ENCODE results near the gene LGALS9. TPM values are rescaled to one million over a fixed set of nuclear protein-coding genes. Genes with fewer than 3 reads are reported as not detected.
"Not testable (repeated sequence)": the region's sequence is repeated elsewhere in the genome, so short reads cannot be mapped to it uniquely, and the experiment has no call there.

The LGALS9 gene
- total and polyA plus RNA-seq, 4 donors = 6.5 to 21.7 (median 19.5) TPM

DNA sequence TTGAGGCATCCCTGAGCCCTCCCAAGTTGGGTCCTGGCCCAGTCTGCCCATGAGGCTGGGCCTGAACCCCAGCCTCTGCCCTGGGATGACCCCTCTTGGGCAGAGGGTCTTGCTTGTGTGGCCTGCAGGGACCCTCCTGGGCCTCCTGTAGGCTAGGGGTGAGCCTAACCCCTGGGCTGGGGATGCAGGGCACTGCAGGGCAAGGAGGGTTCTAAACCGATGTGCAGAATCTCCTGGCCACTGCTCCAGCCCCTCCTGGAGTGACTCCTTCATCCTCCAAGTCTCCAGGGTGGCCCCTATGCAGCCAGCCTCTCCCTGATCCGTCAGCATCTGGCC is 37.5 kb downstream of the LGALS9 start:
- Histone ChIP-seq H3K4me3 (ENCODE audit: low read depth, low read length) (no peak overlapping the region), H3K27ac (ENCODE audit: low read depth, low read length) (no peak overlapping the region), H3K4me1 (ENCODE audit: control insufficient read depth, insufficient read depth, low read length) (no peaks in the 10 kb centered on the region), H3K36me3 (ENCODE audit: control insufficient read depth, insufficient read depth, low read length) (no peaks in the 10 kb centered on the region), H3K27me3 (ENCODE audit: control insufficient read depth, insufficient read depth, low read length) (no peaks in the 10 kb centered on the region), H3K9me3 (ENCODE audit: control insufficient read depth, insufficient read depth, low read length) (no peaks in the 10 kb centered on the region)
- no peak for DNase-seq (ENCODE audit: low read depth in 4 of 6, low spot score in 6 of 6)
- WGBS (ENCODE audit: insufficient coverage) = 64% methylated on average over 2 of the region's 2 CpGs

GRCh38 chr17:27669136-27669535 is 38.1 kb downstream of the LGALS9 start:
- WGBS (ENCODE audit: insufficient coverage) = 87% methylated on average over 7 of the region's 7 CpGs
- Histone ChIP-seq H3K4me1 (ENCODE audit: control insufficient read depth, insufficient read depth, low read length) (no peaks in the 10 kb centered on the region), H3K4me3 (ENCODE audit: low read depth, low read length) (no peak overlapping the region), H3K27me3 (ENCODE audit: control insufficient read depth, insufficient read depth, low read length) (no peaks in the 10 kb centered on the region), H3K27ac (ENCODE audit: low read depth, low read length) (no peak overlapping the region), H3K36me3 (ENCODE audit: control insufficient read depth, insufficient read depth, low read length) (no peaks in the 10 kb centered on the region), H3K9me3 (ENCODE audit: control insufficient read depth, insufficient read depth, low read length) (no peaks in the 10 kb centered on the region)
- no peak for DNase-seq (ENCODE audit: low read depth in 4 of 6, low spot score in 6 of 6)

- no peaks in the 10 kb centered on the region for H3K36me3 ChIP-seq (ENCODE audit: control insufficient read depth, insufficient read depth, low read length)
- H3K27ac ChIP-seq (ENCODE audit: low read depth, low read length) = no peak overlapping the region
- no peak overlapping the region for H3K4me3 ChIP-seq (ENCODE audit: low read depth, low read length)
- H3K9me3 ChIP-seq (ENCODE audit: control insufficient read depth, insufficient read depth, low read length) = no peaks in the 10 kb centered on the region
- no peaks in the 10 kb centered on the region for H3K27me3 ChIP-seq (ENCODE audit: control insufficient read depth, insufficient read depth, low read length)
- no peaks in the 10 kb centered on the region for H3K4me1 ChIP-seq (ENCODE audit: control insufficient read depth, insufficient read depth, low read length)
- no peak for DNase-seq (ENCODE audit: low read depth in 4 of 6, low spot score in 6 of 6)
- 91% methylated on average over 5 of the region's 5 CpGs for WGBS (ENCODE audit: insufficient coverage)
Observed at GRCh38 chr17:27669850-27670249, 38.9 kb downstream of the LGALS9 start.

GRCh38 chr17:27670791-27671590 is 40.0 kb downstream of the LGALS9 start:
- no peaks in the 10 kb centered on the region for H3K4me1 ChIP-seq (ENCODE audit: control insufficient read depth, insufficient read depth, low read length)
- H3K36me3 ChIP-seq (ENCODE audit: control insufficient read depth, insufficient read depth, low read length) = no peaks in the 10 kb centered on the region
- 86% methylated on average over 11 of the region's 12 CpGs for WGBS (ENCODE audit: insufficient coverage)
- DNase-seq (ENCODE audit: low read depth in 4 of 6, low spot score in 6 of 6) = no peak
- H3K27me3 ChIP-seq (ENCODE audit: control insufficient read depth, insufficient read depth, low read length) = no peaks in the 10 kb centered on the region
- no peaks in the 10 kb centered on the region for H3K9me3 ChIP-seq (ENCODE audit: control insufficient read depth, insufficient read depth, low read length)
- H3K4me3 ChIP-seq (ENCODE audit: low read depth, low read length) = no peak overlapping the region
- no peak overlapping the region for H3K27ac ChIP-seq (ENCODE audit: low read depth, low read length)

DNA sequence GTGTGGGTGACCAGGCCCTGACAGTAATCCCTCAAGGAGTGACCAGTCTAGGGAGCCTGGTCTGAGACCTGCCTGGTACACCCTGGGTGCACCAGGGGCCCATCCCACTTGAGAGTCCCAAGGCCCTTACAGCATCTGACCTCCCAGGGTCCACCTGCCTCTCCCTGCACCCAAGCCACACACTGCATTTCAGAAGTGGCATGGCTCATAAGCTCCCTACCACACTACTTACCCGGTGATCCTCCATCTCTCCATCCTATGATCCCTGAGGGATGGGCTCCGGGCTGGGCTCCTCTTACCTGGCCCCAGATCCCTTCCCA is 40.6 kb downstream of the LGALS9 start:
- DNase-seq (ENCODE audit: low read depth in 4 of 6, low spot score in 6 of 6) = no peak
- Histone ChIP-seq H3K27ac (ENCODE audit: low read depth, low read length) (no peak overlapping the region), H3K4me1 (ENCODE audit: control insufficient read depth, insufficient read depth, low read length) (no peaks in the 10 kb centered on the region), H3K36me3 (ENCODE audit: control insufficient read depth, insufficient read depth, low read length) (no peaks in the 10 kb centered on the region), H3K27me3 (ENCODE audit: control insufficient read depth, insufficient read depth, low read length) (no peaks in the 10 kb centered on the region), H3K4me3 (ENCODE audit: low read depth, low read length) (no peak overlapping the region), H3K9me3 (ENCODE audit: control insufficient read depth, insufficient read depth, low read length) (no peaks in the 10 kb centered on the region)
- whole genome bisulfite sequencing (ENCODE audit: insufficient coverage) = 100% methylated on average over 2 of the region's 2 CpGs

DNA sequence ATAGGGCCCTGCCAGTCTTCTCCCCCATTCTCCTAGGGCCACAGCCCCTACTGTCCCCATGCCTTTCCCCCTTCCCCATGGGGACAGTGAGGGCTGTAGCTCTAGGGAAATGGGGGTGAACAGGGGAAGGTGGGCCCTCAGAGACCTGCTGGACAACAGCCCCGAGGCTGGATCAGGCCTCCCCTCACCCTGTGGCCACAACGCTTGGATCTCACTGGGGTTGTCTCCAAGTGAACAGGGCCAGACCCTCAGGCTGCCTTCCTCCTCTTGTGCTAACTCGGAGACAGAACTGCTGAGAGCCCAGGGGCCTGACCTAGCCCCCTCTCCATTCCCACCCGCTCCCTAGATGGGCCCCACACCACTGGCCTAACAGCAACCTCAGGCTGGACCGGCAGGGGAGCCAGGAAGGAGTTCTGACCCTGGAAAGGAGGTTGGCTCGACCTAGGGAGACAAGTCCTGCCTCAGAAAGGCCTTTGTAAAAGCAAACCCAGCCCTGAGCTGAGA is 41.0 kb downstream of the LGALS9 start:
- not testable (repeated sequence) for DNase-seq (ENCODE audit: low read depth in 4 of 6, low spot score in 6 of 6); H3K27me3 ChIP-seq (ENCODE audit: control insufficient read depth, insufficient read depth, low read length); H3K4me3 ChIP-seq (ENCODE audit: low read depth, low read length); H3K9me3 ChIP-seq (ENCODE audit: control insufficient read depth, insufficient read depth, low read length); H3K4me1 ChIP-seq (ENCODE audit: control insufficient read depth, insufficient read depth, low read length); H3K36me3 ChIP-seq (ENCODE audit: control insufficient read depth, insufficient read depth, low read length); H3K27ac ChIP-seq (ENCODE audit: low read depth, low read length)
- 75% methylated on average over 4 of the region's 6 CpGs for WGBS (ENCODE audit: insufficient coverage)

- 89% methylated on average over 5 of the region's 6 CpGs for WGBS (ENCODE audit: insufficient coverage)
- H3K27me3 ChIP-seq (ENCODE audit: control insufficient read depth, insufficient read depth, low read length) = no peaks in the 10 kb centered on the region
- H3K9me3 ChIP-seq (ENCODE audit: control insufficient read depth, insufficient read depth, low read length) = no peaks in the 10 kb centered on the region
- H3K36me3 ChIP-seq (ENCODE audit: control insufficient read depth, insufficient read depth, low read length) = no peaks in the 10 kb centered on the region
- no peak overlapping the region for H3K4me3 ChIP-seq (ENCODE audit: low read depth, low read length)
- H3K27ac ChIP-seq (ENCODE audit: low read depth, low read length) = no peak overlapping the region
- DNase-seq (ENCODE audit: low read depth in 4 of 6, low spot score in 6 of 6) = no peak
- H3K4me1 ChIP-seq (ENCODE audit: control insufficient read depth, insufficient read depth, low read length) = no peaks in the 10 kb centered on the region
Observed at GRCh38 chr17:27674335-27674734, 43.3 kb downstream of the LGALS9 start.

DNA sequence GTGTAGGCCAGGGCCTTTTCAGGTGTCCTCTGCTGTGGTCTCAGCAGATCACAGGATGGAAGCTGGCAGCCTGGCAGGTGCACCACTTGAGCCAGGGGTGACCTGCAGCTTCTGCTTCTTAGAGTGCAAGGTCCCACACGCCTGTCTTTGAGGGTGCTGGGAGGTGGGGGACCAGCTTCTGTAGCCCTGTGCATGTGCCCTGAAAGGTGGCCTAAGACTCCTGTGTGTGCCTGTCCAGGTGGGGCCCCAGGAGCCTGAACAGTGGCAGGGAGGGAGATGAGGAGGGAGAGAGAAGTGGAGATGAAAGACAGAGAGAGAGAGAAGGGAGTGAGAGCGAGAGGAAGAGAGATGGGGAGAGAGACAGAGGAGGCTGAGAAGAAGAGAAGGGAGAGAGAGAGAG is 46.2 kb downstream of the LGALS9 start:
- Histone ChIP-seq H3K4me1 (ENCODE audit: control insufficient read depth, insufficient read depth, low read length) (no peaks in the 10 kb centered on the region), H3K27me3 (ENCODE audit: control insufficient read depth, insufficient read depth, low read length) (no peaks in the 10 kb centered on the region), H3K9me3 (ENCODE audit: control insufficient read depth, insufficient read depth, low read length) (no peaks in the 10 kb centered on the region), H3K4me3 (ENCODE audit: low read depth, low read length) (no peak overlapping the region), H3K27ac (ENCODE audit: low read depth, low read length) (no peak overlapping the region), H3K36me3 (ENCODE audit: control insufficient read depth, insufficient read depth, low read length) (no peaks in the 10 kb centered on the region)
- no peak for DNase-seq (ENCODE audit: low read depth in 4 of 6, low spot score in 6 of 6)
- 92% methylated on average over 2 of the region's 2 CpGs for WGBS (ENCODE audit: insufficient coverage)

GRCh38 chr17:27686322-27686721 is 55.3 kb downstream of the LGALS9 start:
- not testable (repeated sequence) for H3K4me1 ChIP-seq (ENCODE audit: control insufficient read depth, insufficient read depth, low read length); H3K4me3 ChIP-seq (ENCODE audit: low read depth, low read length); H3K36me3 ChIP-seq (ENCODE audit: control insufficient read depth, insufficient read depth, low read length); H3K27me3 ChIP-seq (ENCODE audit: control insufficient read depth, insufficient read depth, low read length); H3K9me3 ChIP-seq (ENCODE audit: control insufficient read depth, insufficient read depth, low read length); DNase-seq (ENCODE audit: low read depth in 4 of 6, low spot score in 6 of 6); H3K27ac ChIP-seq (ENCODE audit: low read depth, low read length)
- WGBS (ENCODE audit: insufficient coverage) = 68% methylated on average over 2 of the region's 3 CpGs

DNA sequence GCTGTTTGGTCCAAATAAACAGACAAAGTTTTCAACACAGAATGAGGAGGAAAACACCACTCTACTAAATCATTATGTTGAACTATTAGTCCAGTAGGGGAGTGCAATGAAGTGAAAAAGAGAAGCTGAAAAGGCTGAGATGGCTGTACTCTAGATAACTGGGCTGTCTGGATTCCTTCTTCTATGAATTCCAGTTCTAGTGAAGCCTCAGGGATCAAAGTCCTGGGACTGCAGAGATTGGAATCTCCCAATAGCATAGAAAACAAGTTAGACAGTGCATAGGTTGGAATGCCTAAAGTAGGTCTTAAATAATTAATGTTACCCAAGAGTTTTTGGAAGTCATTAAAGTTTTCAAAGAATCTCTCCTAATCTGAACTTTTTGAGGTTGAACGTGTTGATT is 59.9 kb downstream of the LGALS9 start:
- no peak overlapping the region for H3K27ac ChIP-seq (ENCODE audit: low read depth, low read length)
- DNase-seq (ENCODE audit: low read depth in 4 of 6, low spot score in 6 of 6) = no peak
- H3K9me3 ChIP-seq (ENCODE audit: control insufficient read depth, insufficient read depth, low read length) = no peaks in the 10 kb centered on the region
- no peaks in the 10 kb centered on the region for H3K4me1 ChIP-seq (ENCODE audit: control insufficient read depth, insufficient read depth, low read length)
- H3K27me3 ChIP-seq (ENCODE audit: control insufficient read depth, insufficient read depth, low read length) = no peaks in the 10 kb centered on the region
- WGBS (ENCODE audit: insufficient coverage) = no CpG with 5 or more reads among the region's 1 CpG
- no peaks in the 10 kb centered on the region for H3K36me3 ChIP-seq (ENCODE audit: control insufficient read depth, insufficient read depth, low read length)
- H3K4me3 ChIP-seq (ENCODE audit: low read depth, low read length) = no peak overlapping the region
